ENCODE results near the gene C7orf57. TPM values are rescaled to one million over a fixed set of nuclear protein-coding genes. Genes with fewer than 3 reads are reported as not detected.

The C7orf57 gene
- total and polyA plus RNA-seq, 12 donors, result 0.24 TPM; not detected in 11

DNA sequence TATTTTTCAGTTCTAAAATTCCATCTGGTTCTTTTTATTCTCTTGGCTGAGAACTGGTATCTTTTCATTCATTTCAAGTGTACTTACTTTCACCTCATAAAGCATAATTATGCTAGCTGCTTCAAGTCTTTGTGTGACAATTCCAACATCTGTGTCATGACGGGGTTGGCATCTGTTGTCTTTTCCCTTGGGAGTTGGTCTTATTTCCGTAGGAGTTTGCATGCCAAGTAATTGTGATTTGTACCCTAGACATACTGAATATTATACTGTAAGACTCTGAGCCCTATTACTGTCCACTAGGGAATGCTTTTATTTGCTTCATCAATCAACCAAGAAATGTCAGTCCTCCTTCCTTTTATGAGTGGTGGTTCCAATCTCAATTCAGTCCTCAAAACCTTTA, 31.3 kb upstream of the C7orf57 start:
- H3K4me1 ChIP-seq, result no peaks in the 10 kb centered on the region
- intact Hi-C loops (cut with DNase I), result no loop called here
- no peak for ATAC-seq
- WGBS, 2 donors, result 47 to 53% methylated on average over 2 of the region's 2 CpGs
- H3K27ac ChIP-seq, result no peak overlapping the region
- TF ChIP-seq, protein P1, sequence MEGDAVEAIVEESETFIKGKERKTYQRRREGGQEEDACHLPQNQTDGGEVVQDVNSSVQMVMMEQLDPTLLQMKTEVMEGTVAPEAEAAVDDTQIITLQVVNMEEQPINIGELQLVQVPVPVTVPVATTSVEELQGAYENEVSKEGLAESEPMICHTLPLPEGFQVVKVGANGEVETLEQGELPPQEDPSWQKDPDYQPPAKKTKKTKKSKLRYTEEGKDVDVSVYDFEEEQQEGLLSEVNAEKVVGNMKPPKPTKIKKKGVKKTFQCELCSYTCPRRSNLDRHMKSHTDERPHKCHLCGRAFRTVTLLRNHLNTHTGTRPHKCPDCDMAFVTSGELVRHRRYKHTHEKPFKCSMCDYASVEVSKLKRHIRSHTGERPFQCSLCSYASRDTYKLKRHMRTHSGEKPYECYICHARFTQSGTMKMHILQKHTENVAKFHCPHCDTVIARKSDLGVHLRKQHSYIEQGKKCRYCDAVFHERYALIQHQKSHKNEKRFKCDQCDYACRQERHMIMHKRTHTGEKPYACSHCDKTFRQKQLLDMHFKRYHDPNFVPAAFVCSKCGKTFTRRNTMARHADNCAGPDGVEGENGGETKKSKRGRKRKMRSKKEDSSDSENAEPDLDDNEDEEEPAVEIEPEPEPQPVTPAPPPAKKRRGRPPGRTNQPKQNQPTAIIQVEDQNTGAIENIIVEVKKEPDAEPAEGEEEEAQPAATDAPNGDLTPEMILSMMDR (IDR thresholded peaks at IDR 0.05), result no peak
- no peak overlapping the region for H3K4me3 ChIP-seq
- H3K27me3 ChIP-seq, result peaks cover 0 to 4% (median 0%) of the 10 kb centered on the region in 7 donors
- H3K9me3 ChIP-seq, result peaks cover 0 to 5% (median 0%) of the 10 kb centered on the region in 11 donors
- no peaks in the 10 kb centered on the region for H3K36me3 ChIP-seq
- DNase-seq, result no peak

DNA sequence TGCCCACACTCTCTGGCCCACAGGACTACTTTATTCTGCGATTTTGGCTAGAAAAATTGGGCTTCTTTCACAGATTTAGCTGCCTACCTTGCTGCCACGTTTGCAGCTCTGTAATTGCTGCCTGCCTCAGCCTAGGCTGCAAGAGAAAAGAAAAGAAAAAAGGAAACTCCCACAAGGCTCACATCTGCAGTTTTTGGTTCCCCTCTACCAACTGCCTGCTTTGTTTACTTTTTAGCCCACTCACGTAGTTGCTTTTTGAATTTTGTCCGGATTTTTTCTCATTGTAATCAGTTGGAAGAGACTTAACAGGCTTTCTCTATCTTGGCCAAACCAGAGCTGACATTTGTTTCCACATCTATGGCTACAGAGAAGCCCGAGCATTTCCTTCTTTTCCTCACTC, 30.7 kb upstream of the C7orf57 start:
- intact Hi-C loops (cut with DNase I), result no loop called here
- 43 to 54% methylated on average over 5 of the region's 5 CpGs for whole genome bisulfite sequencing, 2 donors
- Histone ChIP-seq H3K9me3 (peaks cover 0 to 5% (median 0%) of the 10 kb centered on the region in 11 donors), H3K36me3 (no peaks in the 10 kb centered on the region), H3K4me3 (no peak overlapping the region), H3K27ac (no peak overlapping the region), H3K27me3 (peaks cover 0 to 4% (median 0%) of the 10 kb centered on the region in 7 donors), H3K4me1 (no peaks in the 10 kb centered on the region)
- no peak for DNase-seq
- TF ChIP-seq, protein P1 (IDR thresholded peaks at IDR 0.05), result no peak
- no peak for ATAC-seq

DNA sequence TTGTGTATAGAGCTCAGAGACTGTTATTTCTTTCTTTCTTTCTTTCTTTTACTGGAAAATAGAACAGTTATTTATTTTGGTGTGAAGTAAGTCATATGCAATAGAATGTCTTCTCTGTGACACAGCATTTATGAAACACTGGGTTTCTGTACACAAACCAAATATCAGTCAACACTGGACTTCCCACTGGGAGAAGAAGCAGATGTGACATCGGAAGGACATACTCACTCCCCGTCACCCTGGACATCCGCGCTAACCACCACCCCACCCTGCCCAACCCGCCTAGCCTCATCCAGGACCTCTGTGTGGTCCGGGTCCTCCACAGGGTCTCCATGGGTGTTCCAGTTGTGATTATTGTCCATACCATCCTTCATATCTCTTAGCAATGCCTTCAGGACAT, 28.5 kb upstream of the C7orf57 start:
- WGBS, 2 donors, result 90 to 93% methylated on average over 6 of the region's 6 CpGs
- Histone ChIP-seq H3K27ac (no peak overlapping the region), H3K9me3 (peaks cover 0 to 5% (median 0%) of the 10 kb centered on the region in 11 donors), H3K4me3 (no peak overlapping the region), H3K27me3 (peaks cover 0 to 4% (median 0%) of the 10 kb centered on the region in 7 donors), H3K36me3 (no peaks in the 10 kb centered on the region), H3K4me1 (peaks cover 0 to 10% (median 0%) of the 10 kb centered on the region in 9 donors)
- intact Hi-C loops (cut with DNase I), result no loop called here
- DNase-seq, result no peak
- no peak for ATAC-seq
- TF ChIP-seq, protein P1 (IDR thresholded peaks at IDR 0.05), result no peak

DNA sequence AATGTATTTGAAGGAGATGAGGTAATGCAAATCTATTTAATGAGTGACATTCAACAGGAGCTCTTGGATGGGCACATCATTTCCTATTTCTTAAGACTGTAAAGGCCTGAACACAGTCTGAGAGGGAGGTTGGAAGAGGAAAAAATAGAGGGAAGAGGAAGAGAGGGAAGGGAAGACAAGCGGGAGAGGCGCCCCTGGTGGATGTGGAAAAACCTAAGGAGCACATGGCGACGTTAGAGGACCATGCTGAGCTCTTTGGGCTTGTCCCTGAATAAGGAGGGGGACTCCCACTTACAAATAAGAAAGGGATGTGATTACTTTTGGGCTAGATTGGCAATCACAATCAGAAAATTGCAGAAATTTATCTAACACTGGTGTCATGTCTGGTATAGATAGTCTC, 26.1 kb upstream of the C7orf57 start:
- H3K9me3 ChIP-seq, result peaks cover 0 to 6% (median 0%) of the 10 kb centered on the region in 11 donors
- 85 to 92% methylated on average over 4 of the region's 4 CpGs for WGBS, 2 donors
- H3K36me3 ChIP-seq, result no peaks in the 10 kb centered on the region
- no peak overlapping the region for H3K4me3 ChIP-seq
- ATAC-seq (no peak), DNase-seq (no peak)
- intact Hi-C loops (cut with DNase I), result no loop called here
- H3K4me1 ChIP-seq, result peaks cover 0 to 13% (median 0%) of the 10 kb centered on the region in 9 donors
- peaks cover 0 to 4% (median 0%) of the 10 kb centered on the region in 7 donors for H3K27me3 ChIP-seq
- H3K27ac ChIP-seq, result no peak overlapping the region
- TF ChIP-seq, protein P1 (IDR thresholded peaks at IDR 0.05), result no peak

Measured in heart right ventricle (tissue), 16 donors.